HepG2 (cell line): ENCODE data around the gene MEI1. TPM values are rescaled to one million over a fixed set of nuclear protein-coding genes. Genes with fewer than 3 reads are reported as not detected.

Source experiments
- ATAC-seq: fragments of 200-7000 bp; cut with Tn5 transposase; 3 replicates; pipeline ENCODE4 v1.9.1; 2020; ENCODE audit warnings: mild to moderate bottlenecking, moderate library complexity
- BruUV-seq: library from RNA; stranded (reverse); fragments of 400-500 nt; replicated peaks from 2 replicates; lab custom pipeline; 2021; lab: Mats Ljungman, UMichigan
- CTCF ChIA-PET: fragments of 300-600 bp; formaldehyde crosslinking; extraction: SDS; loops from one replicate; lab custom pipeline; 2021; ENCODE audit warnings: low total read pairs, inconsistent platforms, low intra/inter-chr PET ratio; lab: Yijun Ruan, JAX
- POLR2A ChIA-PET: fragments of 350-600 bp; sonication (Branson Sonifier 250); formaldehyde crosslinking; loops from one replicate; lab custom pipeline; 2020; ENCODE audit warnings: antibody characterized with exemption, inconsistent platforms; lab: Yijun Ruan, JAX
- DNase-seq: peaks from one replicate; pipeline ENCODE4 v3.0.0-alpha.2; 2015; ENCODE audit warnings: low spot score
- FAIRE-seq: peaks from 3 replicates; lab custom pipeline; 2011; peaks lifted over from hg19 to GRCh38; lab: Jason Lieb, UNC
- H2AFZ ChIP-seq: one replicate; pipeline ENCODE4 v1.6.1; 2011; ENCODE audit warnings: low read length, inconsistent platforms
- H3K27ac ChIP-seq: fragments of 300-600 bp; 3 replicates; pipeline ENCODE4 v1.8.0; 2011; ENCODE audit warnings: mixed run types, mild to moderate bottlenecking, mixed read lengths, low read length, inconsistent platforms; ENCODE audit not compliant: insufficient read depth; ENCODE audit errors: extremely low read length
- H3K27me3 ChIP-seq, 2 experiments: fragments of 200-600 bp in 1 of 2; 2 replicates in 1 of 2; 3 replicates in 1 of 2; pipeline versions ENCODE4 v1.6.0 to v1.8.0; 2011; ENCODE audit warnings: low read length in 2 of 2, mild to moderate bottlenecking in 2 of 2, moderate library complexity in 2 of 2, inconsistent platforms in 1 of 2; ENCODE audit not compliant: insufficient read depth in 2 of 2, control insufficient read depth in 1 of 2
- H3K36me3 ChIP-seq, 2 experiments: fragments of 200-600 bp in 1 of 2; replicated peaks in 1 of 2; 2 replicates in 1 of 2; 3 replicates in 1 of 2; pipeline versions ENCODE4 v1.5.1 to v1.8.0; 2011; ENCODE audit warnings: low read length in 2 of 2, inconsistent platforms in 1 of 2; ENCODE audit not compliant: insufficient read depth in 2 of 2, control insufficient read depth in 1 of 2
- H3K4me1 ChIP-seq: 2 replicates; pipeline ENCODE4 v1.5.1; 2012; ENCODE audit warnings: low read length, inconsistent platforms; ENCODE audit not compliant: insufficient read depth
- H3K4me2 ChIP-seq: 2 replicates; pipeline ENCODE4 v1.6.0; 2011; ENCODE audit warnings: low read depth, low read length, inconsistent platforms
- H3K4me3 ChIP-seq, 3 experiments: fragments of 200-600 bp in 1 of 3; sonication (generic), shearing (Covaris generic) in 1 of 3; replicated peaks in 1 of 3; 2 replicates each; pipeline ENCODE4 v1.5.1; 2011 to 2016; ENCODE audit warnings: low read length in 3 of 3, inconsistent platforms in 2 of 3, low read depth in 2 of 3, mild to moderate bottlenecking in 2 of 3, control low read depth in 1 of 3, mixed read lengths in 1 of 3; ENCODE audit not compliant: insufficient read depth in 1 of 3
- H3K79me2 ChIP-seq: one replicate; pipeline ENCODE4 v1.6.1; 2011; ENCODE audit warnings: low read length, inconsistent platforms; ENCODE audit not compliant: insufficient read depth
- H3K9ac ChIP-seq: 2 replicates; pipeline ENCODE4 v1.6.0; 2011; ENCODE audit warnings: mild to moderate bottlenecking, low read depth, low read length, inconsistent platforms; ENCODE audit not compliant: insufficient read depth
- H3K9me3 ChIP-seq: 2 replicates; pipeline ENCODE4 v1.5.1; 2012; ENCODE audit warnings: mild to moderate bottlenecking, low read length
- H4K20me1 ChIP-seq: 2 replicates; pipeline ENCODE4 v1.6.0; 2011; ENCODE audit warnings: inconsistent platforms, mild to moderate bottlenecking, low read length, moderate library complexity; ENCODE audit not compliant: insufficient read depth
- ETV5 ChIP-seq: IDR thresholded peaks from 2 replicates; pipeline ENCODE4 v1.6.1; 2018; ENCODE audit warnings: missing biosample characterization, missing genetic modification reagents, inconsistent platforms, borderline replicate concordance
- HDAC2 ChIP-seq: sonication (generic); formaldehyde crosslinking; IDR thresholded peaks from 2 replicates; pipeline ENCODE4 v1.4.0; 2020; ENCODE audit warnings: missing genetic modification reagents
- HNF4G ChIP-seq, 2 experiments: sonication (generic) in 1 of 2; formaldehyde crosslinking in 1 of 2; IDR thresholded peaks; 2 replicates each; pipeline versions ENCODE4 v1.4.0 to v1.6.1; 2011 to 2020; ENCODE audit warnings: borderline replicate concordance in 2 of 2, low read depth in 2 of 2, mild to moderate bottlenecking in 2 of 2, low read length in 1 of 2, missing genetic modification reagents in 1 of 2, moderate library complexity in 1 of 2
- MAFG ChIP-seq: sonication (generic); formaldehyde crosslinking; IDR thresholded peaks from 2 replicates; pipeline ENCODE4 v1.5.1; 2020; ENCODE audit warnings: mild to moderate bottlenecking, missing genetic modification reagents
- MAFK ChIP-seq, 2 experiments: IDR thresholded peaks in 1 of 2; conservative IDR thresholded peaks in 1 of 2; 2 replicates each; pipeline ENCODE4 v1.6.1; 2011; ENCODE audit warnings: improper control_type of control experiment in 2 of 2, low read length in 2 of 2
- NR2C2 ChIP-seq: sonication (generic); formaldehyde crosslinking; IDR thresholded peaks from 2 replicates; pipeline ENCODE4 v1.4.0; 2020; ENCODE audit warnings: missing genetic modification reagents, mild to moderate bottlenecking, moderate library complexity, borderline replicate concordance
- SALL1 ChIP-seq: sonication (generic); formaldehyde crosslinking; IDR thresholded peaks from 2 replicates; pipeline ENCODE4 v1.8.0; 2022; ENCODE audit warnings: mild to moderate bottlenecking, missing genetic modification reagents
- TOE1 ChIP-seq: sonication (generic); formaldehyde crosslinking; IDR thresholded peaks from 2 replicates; pipeline ENCODE4 v1.4.0; 2020; ENCODE audit warnings: mild to moderate bottlenecking, missing genetic modification reagents
- WGBS: methylation state at CpG from one replicate; pipeline ENCODE4 v1.1.6; 2017; ENCODE audit warnings: low lambda C conversion rate; 5-methylcytosine and 5-hydroxymethylcytosine counted together
- in situ Hi-C: cut with HindIII; loops from 2 replicates; pipeline ENCODE4 v1.10.0; 2017; ENCODE audit warnings: low pct_unique_long_range_greater_than_20kb; ENCODE audit not compliant: extremely low pct_ligation_motif_present
- intact Hi-C: fragments of 100-400 bp; cut with micrococcal nuclease; formaldehyde crosslinking; loops from one replicate; pipeline ENCODE4 v1.10.0; 2022; ENCODE audit not compliant: unreplicated experiment
- polyA plus RNA-seq, 8 experiments: library from polyadenylated mRNA; depleted of rRNA in 3 of 8; stranded (reverse) in 7 of 8; unstranded in 1 of 8; fragments of >200 nt; fragmentation: Illumina TruSeq in 4 of 8; extraction: Trizol in 4 of 8; gene quantifications; 2 replicates each; pipeline versions ENCODE4 v1.2.1 to v1.2.3, GENCODE V29; 2011 to 2016; ENCODE audit warnings: low read depth in 4 of 8, missing spikeins in 1 of 8, mixed read lengths in 1 of 8; ENCODE audit not compliant: insufficient read depth in 1 of 8
- total RNA-seq, 5 experiments: library from RNA; depleted of rRNA; stranded (reverse); fragments of >200 nt; fragmentation: Illumina TruSeq; extraction: Trizol; gene quantifications; 2 replicates each; pipeline ENCODE4 v1.2.3, GENCODE V29; 2016; ENCODE audit warnings: low read depth in 1 of 5
- TF ChIP-seq, protein P1 (sequence below): sonication (generic); formaldehyde crosslinking; IDR thresholded peaks from 2 replicates; pipeline ENCODE4 v1.4.0; 2020; ENCODE audit warnings: missing genetic modification reagents
- TF ChIP-seq, protein P2 (sequence below): IDR thresholded peaks from 2 replicates; pipeline ENCODE4 v1.6.1; 2016; ENCODE audit warnings: low read depth, missing genetic modification reagents, missing compliant biosample characterization
- TF ChIP-seq, protein P3 (sequence below): sonication (generic); formaldehyde crosslinking; IDR thresholded peaks from 2 replicates; pipeline ENCODE4 v1.4.0; 2020; ENCODE audit warnings: missing genetic modification reagents, mild to moderate bottlenecking, borderline replicate concordance

Gene MEI1
- total and polyA plus RNA-seq, 2 of the 13 experiments (the other 11 are each of a cell fraction or from before 2014, with no cell fraction given), result 0.75 to 1.9 TPM

DNA sequence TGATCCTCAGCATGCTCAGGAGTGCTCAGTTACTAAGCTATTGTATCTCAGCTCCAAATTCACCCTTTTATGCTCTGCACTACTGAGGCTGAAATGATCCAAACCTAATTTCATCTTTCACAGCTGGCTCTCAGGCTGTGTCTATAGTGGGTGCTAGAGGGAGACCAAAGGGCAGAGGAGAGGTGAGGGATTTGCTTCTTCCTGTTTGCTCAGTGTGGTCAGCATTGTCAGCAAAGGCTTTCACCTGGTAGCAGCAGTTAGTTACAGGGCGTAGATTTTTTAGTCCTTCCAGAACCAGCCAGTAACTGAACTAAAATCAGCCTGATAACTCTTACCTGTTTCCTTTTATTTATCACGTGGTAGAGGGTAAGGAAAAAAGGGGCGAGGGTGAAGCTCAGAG is 45.0 kb upstream of the MEI1 start:
- peaks cover 39 to 82% of the 10 kb centered on the region in 2 experiments for H3K36me3 ChIP-seq
- TF ChIP-seq MAFG (CRISPR knock-in tag), result no peak
- TF ChIP-seq HDAC2 (CRISPR knock-in tag), result 0 out of 2 replicates have a peak, but pooled peaks have one; percentile 34
- TF ChIP-seq HNF4G (IDR thresholded peaks at IDR 0.05; ENCODE audit: borderline replicate concordance, low read depth, low read length), result peak; percentile 60; the same call in 1 of the 2 replicates
- no peak for TF ChIP-seq HNF4G (CRISPR knock-in tag; IDR thresholded peaks at IDR 0.05; ENCODE audit: borderline replicate concordance, low read depth)
- peak in 1 of 2 experiments; percentile 27; a peak in 1 of 4 replicates for TF ChIP-seq MAFK (conservative IDR thresholded peaks at IDR 0.05 in 1 of 2, IDR thresholded peaks at IDR 0.05 in 1 of 2; ENCODE audit: low read length in 2 of 2)
- TF ChIP-seq, protein P1, sequence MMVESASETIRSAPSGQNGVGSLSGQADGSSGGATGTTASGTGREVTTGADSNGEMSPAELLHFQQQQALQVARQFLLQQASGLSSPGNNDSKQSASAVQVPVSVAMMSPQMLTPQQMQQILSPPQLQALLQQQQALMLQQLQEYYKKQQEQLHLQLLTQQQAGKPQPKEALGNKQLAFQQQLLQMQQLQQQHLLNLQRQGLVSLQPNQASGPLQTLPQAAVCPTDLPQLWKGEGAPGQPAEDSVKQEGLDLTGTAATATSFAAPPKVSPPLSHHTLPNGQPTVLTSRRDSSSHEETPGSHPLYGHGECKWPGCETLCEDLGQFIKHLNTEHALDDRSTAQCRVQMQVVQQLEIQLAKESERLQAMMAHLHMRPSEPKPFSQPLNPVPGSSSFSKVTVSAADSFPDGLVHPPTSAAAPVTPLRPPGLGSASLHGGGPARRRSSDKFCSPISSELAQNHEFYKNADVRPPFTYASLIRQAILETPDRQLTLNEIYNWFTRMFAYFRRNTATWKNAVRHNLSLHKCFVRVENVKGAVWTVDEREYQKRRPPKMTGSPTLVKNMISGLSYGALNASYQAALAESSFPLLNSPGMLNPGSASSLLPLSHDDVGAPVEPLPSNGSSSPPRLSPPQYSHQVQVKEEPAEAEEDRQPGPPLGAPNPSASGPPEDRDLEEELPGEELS (CRISPR knock-in tag), result 0 out of 2 replicates have a peak, but pooled peaks have one; percentile 33
- no peak for TF ChIP-seq TOE1 (CRISPR knock-in tag)
- TF ChIP-seq, protein P2, sequence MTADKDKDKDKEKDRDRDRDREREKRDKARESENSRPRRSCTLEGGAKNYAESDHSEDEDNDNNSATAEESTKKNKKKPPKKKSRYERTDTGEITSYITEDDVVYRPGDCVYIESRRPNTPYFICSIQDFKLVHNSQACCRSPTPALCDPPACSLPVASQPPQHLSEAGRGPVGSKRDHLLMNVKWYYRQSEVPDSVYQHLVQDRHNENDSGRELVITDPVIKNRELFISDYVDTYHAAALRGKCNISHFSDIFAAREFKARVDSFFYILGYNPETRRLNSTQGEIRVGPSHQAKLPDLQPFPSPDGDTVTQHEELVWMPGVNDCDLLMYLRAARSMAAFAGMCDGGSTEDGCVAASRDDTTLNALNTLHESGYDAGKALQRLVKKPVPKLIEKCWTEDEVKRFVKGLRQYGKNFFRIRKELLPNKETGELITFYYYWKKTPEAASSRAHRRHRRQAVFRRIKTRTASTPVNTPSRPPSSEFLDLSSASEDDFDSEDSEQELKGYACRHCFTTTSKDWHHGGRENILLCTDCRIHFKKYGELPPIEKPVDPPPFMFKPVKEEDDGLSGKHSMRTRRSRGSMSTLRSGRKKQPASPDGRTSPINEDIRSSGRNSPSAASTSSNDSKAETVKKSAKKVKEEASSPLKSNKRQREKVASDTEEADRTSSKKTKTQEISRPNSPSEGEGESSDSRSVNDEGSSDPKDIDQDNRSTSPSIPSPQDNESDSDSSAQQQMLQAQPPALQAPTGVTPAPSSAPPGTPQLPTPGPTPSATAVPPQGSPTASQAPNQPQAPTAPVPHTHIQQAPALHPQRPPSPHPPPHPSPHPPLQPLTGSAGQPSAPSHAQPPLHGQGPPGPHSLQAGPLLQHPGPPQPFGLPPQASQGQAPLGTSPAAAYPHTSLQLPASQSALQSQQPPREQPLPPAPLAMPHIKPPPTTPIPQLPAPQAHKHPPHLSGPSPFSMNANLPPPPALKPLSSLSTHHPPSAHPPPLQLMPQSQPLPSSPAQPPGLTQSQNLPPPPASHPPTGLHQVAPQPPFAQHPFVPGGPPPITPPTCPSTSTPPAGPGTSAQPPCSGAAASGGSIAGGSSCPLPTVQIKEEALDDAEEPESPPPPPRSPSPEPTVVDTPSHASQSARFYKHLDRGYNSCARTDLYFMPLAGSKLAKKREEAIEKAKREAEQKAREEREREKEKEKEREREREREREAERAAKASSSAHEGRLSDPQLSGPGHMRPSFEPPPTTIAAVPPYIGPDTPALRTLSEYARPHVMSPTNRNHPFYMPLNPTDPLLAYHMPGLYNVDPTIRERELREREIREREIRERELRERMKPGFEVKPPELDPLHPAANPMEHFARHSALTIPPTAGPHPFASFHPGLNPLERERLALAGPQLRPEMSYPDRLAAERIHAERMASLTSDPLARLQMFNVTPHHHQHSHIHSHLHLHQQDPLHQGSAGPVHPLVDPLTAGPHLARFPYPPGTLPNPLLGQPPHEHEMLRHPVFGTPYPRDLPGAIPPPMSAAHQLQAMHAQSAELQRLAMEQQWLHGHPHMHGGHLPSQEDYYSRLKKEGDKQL (CRISPR knock-in tag), result no peak
- TF ChIP-seq NR2C2 (CRISPR knock-in tag), result no peak
- TF ChIP-seq, protein P3, sequence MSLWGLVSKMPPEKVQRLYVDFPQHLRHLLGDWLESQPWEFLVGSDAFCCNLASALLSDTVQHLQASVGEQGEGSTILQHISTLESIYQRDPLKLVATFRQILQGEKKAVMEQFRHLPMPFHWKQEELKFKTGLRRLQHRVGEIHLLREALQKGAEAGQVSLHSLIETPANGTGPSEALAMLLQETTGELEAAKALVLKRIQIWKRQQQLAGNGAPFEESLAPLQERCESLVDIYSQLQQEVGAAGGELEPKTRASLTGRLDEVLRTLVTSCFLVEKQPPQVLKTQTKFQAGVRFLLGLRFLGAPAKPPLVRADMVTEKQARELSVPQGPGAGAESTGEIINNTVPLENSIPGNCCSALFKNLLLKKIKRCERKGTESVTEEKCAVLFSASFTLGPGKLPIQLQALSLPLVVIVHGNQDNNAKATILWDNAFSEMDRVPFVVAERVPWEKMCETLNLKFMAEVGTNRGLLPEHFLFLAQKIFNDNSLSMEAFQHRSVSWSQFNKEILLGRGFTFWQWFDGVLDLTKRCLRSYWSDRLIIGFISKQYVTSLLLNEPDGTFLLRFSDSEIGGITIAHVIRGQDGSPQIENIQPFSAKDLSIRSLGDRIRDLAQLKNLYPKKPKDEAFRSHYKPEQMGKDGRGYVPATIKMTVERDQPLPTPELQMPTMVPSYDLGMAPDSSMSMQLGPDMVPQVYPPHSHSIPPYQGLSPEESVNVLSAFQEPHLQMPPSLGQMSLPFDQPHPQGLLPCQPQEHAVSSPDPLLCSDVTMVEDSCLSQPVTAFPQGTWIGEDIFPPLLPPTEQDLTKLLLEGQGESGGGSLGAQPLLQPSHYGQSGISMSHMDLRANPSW (CRISPR knock-in tag), result no peak
- TF ChIP-seq SALL1, result peak; percentile 49; the same call in 1 of the 2 replicates
- TF ChIP-seq ETV5 (CRISPR knock-in tag), result peak; percentile 79; the same call in 1 of the 2 replicates

More for the DNA sequence above, 45.0 kb upstream of the MEI1 start:
- Histone ChIP-seq H3K27me3 (no peaks in the 10 kb centered on the region), H4K20me1 (peaks cover 3% of the 10 kb centered on the region; the same call in 1 of the 2 replicates), H3K4me3 (no peak overlapping the region), H3K79me2 (no peaks in the 10 kb centered on the region), H3K9ac (no peak overlapping the region), H3K4me2 (peak overlapping the region; percentile 14; the same call in 1 of the 2 replicates), H3K27ac (peak overlapping the region; percentile 45), H2AFZ (no peak overlapping the region), H3K4me1 (peaks cover 36% of the 10 kb centered on the region), H3K9me3 (no peaks in the 10 kb centered on the region)
- 77% methylated on average over 3 of the region's 3 CpGs for WGBS
- peak; percentile 67 for DNase-seq
- ChIA-PET CTCF (interaction anchor here (1.3 kb wide), 1 partner anchor 12 kb away, joined by 4 read pairs; no protein-coding TSS in a partner anchor), POLR2A (interaction anchor here (1.8 to 2.1 kb wide), 3 partner anchors 10 to 35 kb away, joined by 6 read pairs; partner anchors contain the start of genes DESI1 and XRCC6)
- peak; percentile 95 for ATAC-seq
- FAIRE-seq, result peak; percentile 72
- in situ Hi-C loops (no loop called here), intact Hi-C loops (no loop called here)
- no TSS peak for BruUV-seq
